Adipocyte (in vitro differentiated cells): ENCODE results near the gene MXI1.
A peak's percentile ranks its signal among the peaks of the same experiment; 100 is the strongest.

Experiments
- DNase-seq: peaks from one replicate; pipeline ENCODE4 v3.0.0-alpha.2; 2015; ENCODE audit warnings: low read depth
- H3K27me3 ChIP-seq: replicated peaks from 2 replicates; pipeline ENCODE4 v1.7.0; 2013; ENCODE audit warnings: mild to moderate bottlenecking, low read length, moderate library complexity; ENCODE audit not compliant: control insufficient read depth, insufficient read depth
- H3K36me3 ChIP-seq: 2 replicates; pipeline ENCODE4 v1.7.0; 2013; ENCODE audit warnings: low read length, mild to moderate bottlenecking, moderate library complexity; ENCODE audit not compliant: control insufficient read depth, insufficient read depth, severe bottlenecking
- H3K4me1 ChIP-seq: 2 replicates; pipeline ENCODE4 v1.7.0; 2013; ENCODE audit warnings: mild to moderate bottlenecking, low read length, moderate library complexity; ENCODE audit not compliant: control insufficient read depth, insufficient read depth
- H3K4me3 ChIP-seq: 2 replicates; pipeline ENCODE4 v1.7.0; 2013; ENCODE audit warnings: mild to moderate bottlenecking, low read length, moderate library complexity
- H3K9ac ChIP-seq: 2 replicates; pipeline ENCODE4 v1.7.0; 2013; ENCODE audit warnings: mild to moderate bottlenecking, low read length, moderate library complexity
- H3K9me3 ChIP-seq: 2 replicates; pipeline ENCODE4 v1.7.0; 2013; ENCODE audit warnings: mild to moderate bottlenecking, low read length, moderate library complexity; ENCODE audit not compliant: control insufficient read depth

MXI1 gene

GRCh38 chr10:110284262-110284661 is 76.9 kb downstream of the MXI1 start:
- Histone ChIP-seq H3K27me3 (no peaks in the 10 kb centered on the region), H3K36me3 (peaks cover 40% of the 10 kb centered on the region), H3K9ac (no peak overlapping the region), H3K9me3 (no peaks in the 10 kb centered on the region), H3K4me3 (no peak overlapping the region), H3K4me1 (peaks cover 10% of the 10 kb centered on the region)
- no peak for DNase-seq

GRCh38 chr10:110285501-110285900 is 78.1 kb downstream of the MXI1 start:
- Histone ChIP-seq H3K9ac (no peak overlapping the region), H3K36me3 (peaks cover 52% of the 10 kb centered on the region), H3K4me1 (peaks cover 7% of the 10 kb centered on the region), H3K4me3 (no peak overlapping the region), H3K27me3 (no peaks in the 10 kb centered on the region), H3K9me3 (no peaks in the 10 kb centered on the region)
- no peak for DNase-seq

- peaks cover 5% of the 10 kb centered on the region for H3K4me1 ChIP-seq
- H3K9ac ChIP-seq: no peak overlapping the region
- no peaks in the 10 kb centered on the region for H3K9me3 ChIP-seq
- no peak overlapping the region for H3K4me3 ChIP-seq
- no peaks in the 10 kb centered on the region for H3K27me3 ChIP-seq
- peaks cover 66% of the 10 kb centered on the region for H3K36me3 ChIP-seq
- DNase-seq: no peak
Observed at GRCh38 chr10:110286841-110287240, 79.4 kb downstream of the MXI1 start.

- Histone ChIP-seq H3K9me3 (no peaks in the 10 kb centered on the region), H3K36me3 (peaks cover 97% of the 10 kb centered on the region), H3K9ac (no peak overlapping the region), H3K27me3 (no peaks in the 10 kb centered on the region), H3K4me3 (no peak overlapping the region), H3K4me1 (peaks cover 36% of the 10 kb centered on the region)
- DNase-seq: no peak
Observed at GRCh38 chr10:110296966-110297365, 89.6 kb downstream of the MXI1 start.

DNA sequence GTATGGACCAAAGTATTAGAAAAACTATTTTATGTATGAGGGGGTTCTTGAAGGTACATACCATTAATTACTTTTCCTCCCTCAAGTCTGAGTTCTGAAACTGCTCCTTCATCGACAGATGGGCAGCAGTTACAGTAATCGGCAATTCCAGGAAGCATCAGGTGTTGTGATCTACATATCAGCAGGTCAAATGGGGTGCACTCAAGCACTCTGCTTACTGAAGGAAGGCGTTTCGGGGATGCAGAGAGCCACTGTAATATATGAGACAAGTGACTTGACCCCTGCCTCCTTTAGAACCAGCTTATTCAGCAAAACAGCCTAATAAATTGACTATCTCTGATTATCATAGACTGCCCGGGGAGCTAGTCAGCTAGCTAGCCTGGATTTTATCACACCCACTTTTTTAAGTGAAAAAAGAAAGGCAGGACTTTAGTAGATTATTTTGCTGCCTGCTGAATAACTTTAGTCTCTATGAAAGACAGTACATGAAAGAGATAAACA is 93.1 kb downstream of the MXI1 start:
- no peak for DNase-seq
- Histone ChIP-seq H3K4me3 (no peak overlapping the region), H3K9me3 (no peaks in the 10 kb centered on the region), H3K27me3 (no peaks in the 10 kb centered on the region), H3K4me1 (peaks cover 48% of the 10 kb centered on the region), H3K36me3 (peaks cover 75% of the 10 kb centered on the region), H3K9ac (peak overlapping the region; percentile 1)

DNA sequence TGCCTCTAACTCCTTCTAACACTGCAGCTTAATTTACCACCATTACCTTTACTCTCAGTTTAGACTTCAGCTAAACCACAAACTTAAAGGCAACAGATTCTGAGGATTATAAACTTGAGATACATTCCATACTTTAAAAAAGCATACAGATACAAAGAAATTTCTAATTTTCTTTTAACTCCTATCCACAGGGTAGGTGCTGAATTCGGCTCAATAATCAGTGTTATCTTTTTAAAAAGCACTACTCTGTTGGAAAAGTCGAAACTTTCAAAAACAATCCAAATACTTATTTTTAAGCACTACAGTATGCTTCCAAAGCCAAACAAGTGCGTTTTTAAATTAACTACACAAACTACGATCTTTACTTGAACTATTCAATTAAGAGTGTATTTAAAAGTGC is 96.3 kb downstream of the MXI1 start:
- peaks cover 45% of the 10 kb centered on the region for H3K36me3 ChIP-seq
- no peak for DNase-seq

DNA sequence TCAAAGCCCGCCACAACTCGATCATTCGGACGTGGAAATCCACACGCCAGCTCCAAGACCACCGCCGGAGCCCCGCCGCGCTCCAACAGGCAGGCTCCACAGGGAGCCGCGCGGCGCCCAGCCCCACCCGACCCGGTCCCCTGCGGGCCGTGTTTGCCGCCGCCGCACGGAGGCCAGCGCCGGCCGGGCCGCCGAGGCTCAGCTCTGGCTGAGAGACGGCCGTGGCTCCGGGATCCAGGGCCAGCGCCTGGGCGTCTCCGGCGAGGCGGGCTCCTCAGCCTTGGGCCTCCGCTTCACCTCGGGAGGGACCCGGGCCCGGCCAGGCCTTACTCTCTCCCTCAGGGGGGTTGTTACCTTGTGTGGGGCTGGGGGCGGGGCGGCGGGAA is 97.0 kb downstream of the MXI1 start:
- Histone ChIP-seq H3K36me3 (peaks cover 38% of the 10 kb centered on the region), H3K9ac (peak overlapping the region; percentile 98), H3K4me1 (peaks cover 46% of the 10 kb centered on the region), H3K4me3 (peak overlapping the region; percentile 95), H3K9me3 (no peaks in the 10 kb centered on the region), H3K27me3 (no peaks in the 10 kb centered on the region)
- peak; percentile 77 for DNase-seq

More for the DNA sequence above, 96.3 kb downstream of the MXI1 start:
- Histone ChIP-seq H3K9ac (peak overlapping the region; percentile 98), H3K9me3 (no peaks in the 10 kb centered on the region), H3K27me3 (no peaks in the 10 kb centered on the region), H3K4me1 (peaks cover 53% of the 10 kb centered on the region), H3K4me3 (peak overlapping the region; percentile 95)

DNA sequence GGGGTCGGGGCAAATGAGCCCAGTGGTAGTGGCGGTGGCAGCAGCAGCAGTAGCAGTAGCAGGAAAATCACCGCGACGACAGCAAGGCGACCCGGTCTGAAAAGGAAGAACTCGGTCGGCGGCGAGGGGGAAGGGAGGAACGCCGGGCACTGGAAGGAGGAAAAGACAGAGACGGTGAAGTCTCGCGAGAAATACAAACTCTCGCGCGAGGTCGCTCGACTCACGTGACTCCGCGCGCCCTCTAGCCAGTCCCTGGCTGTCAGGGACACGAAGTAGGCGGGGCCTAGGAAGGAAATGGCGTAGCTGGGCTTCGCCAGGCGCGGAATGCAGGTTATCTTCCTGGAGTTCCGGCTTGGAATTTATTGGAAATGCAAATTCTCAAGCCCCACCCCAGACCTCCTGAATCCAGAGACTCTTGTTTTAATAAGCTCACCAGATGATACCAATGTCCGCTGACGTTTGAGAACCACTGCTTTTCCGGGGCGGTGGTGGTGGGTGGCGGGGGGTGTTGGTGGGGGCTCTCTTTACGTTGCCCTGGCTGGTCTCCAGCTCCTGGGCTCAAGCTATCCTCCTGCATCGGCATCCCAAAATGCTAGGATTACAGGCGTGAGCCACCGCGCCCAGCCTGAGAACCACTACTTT is 97.5 kb downstream of the MXI1 start, which contains the start of gene SMNDC1:
Gene SMNDC1 (minus strand): TSS at position 141 of the 642 bp plus-strand sequence. CDS start 1,333 bp downstream, outside the sequence.
- Histone ChIP-seq H3K27me3 (no peaks in the 10 kb centered on the region), H3K9me3 (no peaks in the 10 kb centered on the region)

GRCh38 chr10:110305767-110306451 is 98.5 kb downstream of the MXI1 start:
- Histone ChIP-seq H3K4me3 (peak overlapping the region; percentile 95), H3K9ac (peak overlapping the region; percentile 98), H3K4me1 (peaks cover 30% of the 10 kb centered on the region), H3K9me3 (no peaks in the 10 kb centered on the region), H3K27me3 (no peaks in the 10 kb centered on the region), H3K36me3 (peaks cover 23% of the 10 kb centered on the region)
- DNase-seq: peak; percentile 92

More for the DNA sequence above, 97.5 kb downstream of the MXI1 start, which contains the start of gene SMNDC1:
- Histone ChIP-seq H3K4me3 (peak within 1 kb of the TSS; percentile 95), H3K4me1 (peaks cover 41% of the 10 kb centered on the region), H3K36me3 (peaks cover 33% of the 10 kb centered on the region), H3K9ac (peak within 1 kb of the TSS; percentile 98)
- DNase-seq: peak; percentile 99

GRCh38 chr10:110306452-110306768 is 99.0 kb downstream of the MXI1 start:
- DNase-seq: no peak
- H3K36me3 ChIP-seq: peaks cover 18% of the 10 kb centered on the region
- H3K4me3 ChIP-seq: peak overlapping the region; percentile 46
- H3K4me1 ChIP-seq: peaks cover 25% of the 10 kb centered on the region
- no peaks in the 10 kb centered on the region for H3K27me3 ChIP-seq
- no peaks in the 10 kb centered on the region for H3K9me3 ChIP-seq
- H3K9ac ChIP-seq: peak overlapping the region; percentile 98

DNA sequence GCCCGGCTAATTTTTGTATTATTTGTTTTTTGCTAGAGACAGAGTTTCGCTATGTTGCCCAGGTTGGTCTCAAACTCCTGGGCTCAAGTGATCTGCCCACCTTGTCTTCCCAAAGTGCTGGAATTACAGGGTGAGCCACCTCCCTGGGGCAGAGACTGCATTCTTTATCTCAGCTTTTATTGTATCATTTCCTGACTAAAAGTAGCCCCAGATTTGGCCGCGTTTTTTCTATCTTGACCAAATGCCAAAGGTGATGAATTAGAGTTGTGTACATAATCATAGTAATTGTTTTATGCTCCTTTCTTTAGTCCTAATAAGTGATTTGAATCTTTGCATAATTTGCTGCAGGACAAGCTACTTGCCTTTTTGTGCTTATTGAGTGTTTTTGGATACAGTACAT is 100.4 kb downstream of the MXI1 start:
- DNase-seq: no peak
- no peaks in the 10 kb centered on the region for H3K27me3 ChIP-seq
- no peak overlapping the region for H3K9ac ChIP-seq
- no peaks in the 10 kb centered on the region for H3K9me3 ChIP-seq
- H3K36me3 ChIP-seq: peaks cover 4% of the 10 kb centered on the region
- H3K4me1 ChIP-seq: peaks cover 16% of the 10 kb centered on the region
- H3K4me3 ChIP-seq: no peak overlapping the region
